Measurements from ENCODE around the gene ULK1.
"Not testable (repeated sequence)": the region's sequence is repeated elsewhere in the genome, so short reads cannot be mapped to it uniquely, and the experiment has no call there.

The ULK1 gene

DNA sequence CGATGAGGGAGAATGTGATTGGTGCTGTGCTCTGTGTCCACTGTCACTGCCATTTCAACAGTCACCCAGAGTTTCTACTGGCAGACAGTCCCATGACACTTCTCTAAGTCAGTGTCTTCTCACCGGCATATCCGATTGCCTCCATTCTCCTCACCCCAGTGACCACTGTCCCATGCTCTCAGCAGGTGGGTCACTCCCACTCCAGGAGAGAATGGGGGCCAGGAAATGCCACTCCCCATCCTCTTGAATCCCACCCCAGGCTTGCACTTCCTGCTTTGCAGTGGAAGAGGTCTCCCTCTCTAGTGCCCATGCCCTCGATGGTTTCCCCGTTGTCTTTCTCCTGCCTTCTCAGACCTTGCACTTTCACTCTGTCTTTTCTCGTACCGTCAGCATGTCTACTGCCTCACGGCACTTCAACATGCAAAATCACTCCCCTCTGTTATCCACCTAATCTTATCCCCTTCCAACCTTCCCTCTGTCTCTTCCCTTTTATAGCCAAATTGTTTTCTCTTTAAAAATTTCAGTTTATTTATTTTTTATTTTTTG lies 53.1 kb downstream of the ULK1 start:
- Histone ChIP-seq H2BK120ac (ENCODE audit: low read depth, low read length) (no peak overlapping the region), H3K23ac (ENCODE audit: low read length in 2 of 2) (no peak overlapping the region), H2BK15ac (ENCODE audit: low read depth, poor library complexity, severe bottlenecking) (no peak overlapping the region), H3K79me1 (replicated peaks; ENCODE audit: low read length, poor library complexity, severe bottlenecking) (peaks cover 17% of the 10 kb centered on the region), H3K4ac (ENCODE audit: low read depth in 1 of 2, low read length in 2 of 2) (no peak overlapping the region), H3K14ac (ENCODE audit: low read length in 2 of 2) (no peak overlapping the region), H3K27me3 (ENCODE audit: control insufficient read depth in 1 of 2, insufficient read depth in 1 of 2, low read length in 2 of 2) (no peaks in the 10 kb centered on the region), H2AK5ac (ENCODE audit: low read length, severe bottlenecking) (no peak overlapping the region), H4K8ac (ENCODE audit: low read length) (no peak overlapping the region), H3K9me3 (ENCODE audit: control insufficient read depth, low read length) (no peaks in the 10 kb centered on the region), H4K91ac (ENCODE audit: low read length) (no peak overlapping the region), H2BK5ac (ENCODE audit: low read depth, low read length, poor library complexity, severe bottlenecking) (no peak overlapping the region), H2BK12ac (ENCODE audit: low read length in 2 of 2) (no peak overlapping the region), H3K36me3 (ENCODE audit: control insufficient read depth in 1 of 2, insufficient read depth in 2 of 2, low read depth in 1 of 2, low read length in 2 of 2) (peaks cover 23 to 26% of the 10 kb centered on the region in 2 experiments), H2AFZ (ENCODE audit: low read depth, low read length) (no peak overlapping the region), H3K4me1 (ENCODE audit: control insufficient read depth, insufficient read depth, low read depth, low read length) (peaks cover 15% of the 10 kb centered on the region), H3K9ac (ENCODE audit: low read length) (no peak overlapping the region), H3K27ac (ENCODE audit: low read length, poor library complexity, severe bottlenecking) (no peak overlapping the region), H3K18ac (ENCODE audit: low read depth in 1 of 2, low read length in 2 of 2) (no peak overlapping the region), H3K4me3 (ENCODE audit: insufficient read depth in 1 of 2, low read depth in 1 of 2, low read length in 2 of 2) (no peak overlapping the region), H3K4me2 (ENCODE audit: low read length, poor library complexity, severe bottlenecking) (no peak overlapping the region)
- DNase-seq: no peak
- WGBS: 83% methylated on average over 8 of the region's 8 CpGs

DNA sequence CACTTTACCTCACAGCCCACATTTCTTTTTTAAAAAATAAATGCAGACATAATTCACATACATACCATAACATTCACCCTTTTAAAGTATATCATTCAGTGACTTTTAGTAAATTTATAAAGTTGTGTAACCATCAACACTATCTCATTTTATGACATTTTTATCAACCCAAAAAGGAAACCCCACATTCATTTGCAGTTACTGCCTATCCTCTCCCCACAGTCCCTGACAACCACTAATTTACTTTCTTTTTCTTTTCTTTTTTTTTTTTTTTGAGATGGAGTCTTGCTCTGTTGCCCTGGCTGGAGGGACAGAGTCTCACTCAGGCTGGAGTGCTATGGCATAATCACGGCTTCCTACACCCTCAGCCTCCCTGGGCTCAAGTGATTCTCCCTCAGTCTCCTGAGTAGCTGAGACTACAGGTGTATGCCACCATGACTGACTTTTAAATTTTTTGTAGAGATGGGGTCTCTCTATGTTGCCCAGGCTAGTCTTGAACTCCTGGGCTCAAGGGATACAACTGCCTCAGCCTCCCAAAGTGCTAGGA lies 53.8 kb downstream of the ULK1 start:
- Histone ChIP-seq H3K4me2 (ENCODE audit: low read length, poor library complexity, severe bottlenecking) (no peak overlapping the region), H3K18ac (ENCODE audit: low read depth in 1 of 2, low read length in 2 of 2) (no peak overlapping the region), H2BK12ac (ENCODE audit: low read length in 2 of 2) (no peak overlapping the region), H2AK5ac (ENCODE audit: low read length, severe bottlenecking) (no peak overlapping the region), H3K23ac (ENCODE audit: low read length in 2 of 2) (no peak overlapping the region), H3K4me3 (ENCODE audit: insufficient read depth in 1 of 2, low read depth in 1 of 2, low read length in 2 of 2) (no peak overlapping the region), H3K36me3 (ENCODE audit: control insufficient read depth in 1 of 2, insufficient read depth in 2 of 2, low read depth in 1 of 2, low read length in 2 of 2) (peaks cover 17 to 19% of the 10 kb centered on the region in 2 experiments), H3K4ac (ENCODE audit: low read depth in 1 of 2, low read length in 2 of 2) (no peak overlapping the region), H2BK5ac (ENCODE audit: low read depth, low read length, poor library complexity, severe bottlenecking) (no peak overlapping the region), H3K79me1 (replicated peaks; ENCODE audit: low read length, poor library complexity, severe bottlenecking) (peaks cover 11% of the 10 kb centered on the region), H3K9me3 (ENCODE audit: control insufficient read depth, low read length) (no peaks in the 10 kb centered on the region), H3K9ac (ENCODE audit: low read length) (peak overlapping the region; percentile 8), H3K4me1 (ENCODE audit: control insufficient read depth, insufficient read depth, low read depth, low read length) (peaks cover 15% of the 10 kb centered on the region), H4K8ac (ENCODE audit: low read length) (no peak overlapping the region), H2AFZ (ENCODE audit: low read depth, low read length) (no peak overlapping the region), H3K27ac (ENCODE audit: low read length, poor library complexity, severe bottlenecking) (no peak overlapping the region), H3K27me3 (ENCODE audit: control insufficient read depth in 1 of 2, insufficient read depth in 1 of 2, low read length in 2 of 2) (no peaks in the 10 kb centered on the region), H3K14ac (ENCODE audit: low read length in 2 of 2) (no peak overlapping the region), H2BK15ac (ENCODE audit: low read depth, poor library complexity, severe bottlenecking) (no peak overlapping the region), H2BK120ac (ENCODE audit: low read depth, low read length) (no peak overlapping the region), H4K91ac (ENCODE audit: low read length) (no peak overlapping the region)
- WGBS: no CpG with 5 or more reads among the region's 1 CpG
- DNase-seq: no peak

DNA sequence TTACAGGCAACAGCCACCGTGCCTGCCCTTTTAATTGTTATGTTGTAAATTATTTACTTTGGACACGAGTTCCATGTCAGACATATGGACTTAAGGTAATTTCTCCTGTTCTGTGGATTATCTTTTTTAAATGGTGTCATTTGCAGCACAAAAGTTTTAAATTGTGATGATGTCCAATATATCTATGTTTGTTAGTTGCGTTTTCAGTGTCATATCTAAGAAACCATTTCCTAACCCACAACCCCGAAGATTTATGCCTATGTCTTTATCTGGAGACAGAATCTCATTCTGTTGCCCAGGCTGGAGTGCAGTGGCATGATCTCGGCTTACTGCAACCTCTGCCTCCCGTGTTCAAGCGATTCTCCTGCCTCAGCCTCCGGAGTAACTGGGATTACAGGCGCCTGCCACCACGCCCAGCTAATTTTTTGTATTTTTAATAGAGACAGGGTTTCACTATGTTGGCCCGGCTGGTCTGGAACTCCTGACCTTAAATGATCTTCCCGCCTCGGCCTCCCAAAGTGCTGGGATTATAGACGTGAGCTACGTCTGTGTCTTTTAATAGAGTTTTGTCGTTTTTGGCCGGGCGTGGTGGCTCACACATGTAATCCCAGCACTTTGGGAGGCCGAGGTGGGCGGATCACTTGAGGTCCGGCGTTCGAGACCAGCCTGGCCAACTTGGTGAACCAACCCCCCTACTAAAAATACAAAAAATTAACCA lies 54.5 kb downstream of the ULK1 start:
- not testable (repeated sequence) for H2BK120ac ChIP-seq (ENCODE audit: low read depth, low read length); H3K14ac ChIP-seq (ENCODE audit: low read length in 2 of 2); H3K23ac ChIP-seq (ENCODE audit: low read length in 2 of 2); DNase-seq; H2BK5ac ChIP-seq (ENCODE audit: low read depth, low read length, poor library complexity, severe bottlenecking); H4K91ac ChIP-seq (ENCODE audit: low read length); H2BK12ac ChIP-seq (ENCODE audit: low read length in 2 of 2); H2AK5ac ChIP-seq (ENCODE audit: low read length, severe bottlenecking); H3K27me3 ChIP-seq (ENCODE audit: control insufficient read depth in 1 of 2, insufficient read depth in 1 of 2, low read length in 2 of 2); H3K9me3 ChIP-seq (ENCODE audit: control insufficient read depth, low read length); H3K79me1 ChIP-seq (replicated peaks; ENCODE audit: low read length, poor library complexity, severe bottlenecking)
- Histone ChIP-seq H3K18ac (ENCODE audit: low read depth in 1 of 2, low read length in 2 of 2) (peak overlapping the region; percentile 40 to 93), H3K36me3 (ENCODE audit: control insufficient read depth in 1 of 2, insufficient read depth in 2 of 2, low read depth in 1 of 2, low read length in 2 of 2) (peaks cover 11 to 14% of the 10 kb centered on the region in 2 experiments), H3K4me2 (ENCODE audit: low read length, poor library complexity, severe bottlenecking) (peak overlapping the region; percentile 59), H3K4ac (ENCODE audit: low read depth in 1 of 2, low read length in 2 of 2) (peak overlapping the region in 1 of 2 experiments; percentile 54), H3K4me3 (ENCODE audit: insufficient read depth in 1 of 2, low read depth in 1 of 2, low read length in 2 of 2) (peak overlapping the region; percentile 80 to 97), H2BK15ac (ENCODE audit: low read depth, poor library complexity, severe bottlenecking) (peak overlapping the region; percentile 44), H4K8ac (ENCODE audit: low read length) (peak overlapping the region; percentile 47), H2AFZ (ENCODE audit: low read depth, low read length) (peak overlapping the region; percentile 99), H3K4me1 (ENCODE audit: control insufficient read depth, insufficient read depth, low read depth, low read length) (peaks cover 15% of the 10 kb centered on the region), H3K9ac (ENCODE audit: low read length) (peak overlapping the region; percentile 85), H3K27ac (ENCODE audit: low read length, poor library complexity, severe bottlenecking) (peak overlapping the region; percentile 39)
- 85% methylated on average over 23 of the region's 23 CpGs for WGBS

DNA sequence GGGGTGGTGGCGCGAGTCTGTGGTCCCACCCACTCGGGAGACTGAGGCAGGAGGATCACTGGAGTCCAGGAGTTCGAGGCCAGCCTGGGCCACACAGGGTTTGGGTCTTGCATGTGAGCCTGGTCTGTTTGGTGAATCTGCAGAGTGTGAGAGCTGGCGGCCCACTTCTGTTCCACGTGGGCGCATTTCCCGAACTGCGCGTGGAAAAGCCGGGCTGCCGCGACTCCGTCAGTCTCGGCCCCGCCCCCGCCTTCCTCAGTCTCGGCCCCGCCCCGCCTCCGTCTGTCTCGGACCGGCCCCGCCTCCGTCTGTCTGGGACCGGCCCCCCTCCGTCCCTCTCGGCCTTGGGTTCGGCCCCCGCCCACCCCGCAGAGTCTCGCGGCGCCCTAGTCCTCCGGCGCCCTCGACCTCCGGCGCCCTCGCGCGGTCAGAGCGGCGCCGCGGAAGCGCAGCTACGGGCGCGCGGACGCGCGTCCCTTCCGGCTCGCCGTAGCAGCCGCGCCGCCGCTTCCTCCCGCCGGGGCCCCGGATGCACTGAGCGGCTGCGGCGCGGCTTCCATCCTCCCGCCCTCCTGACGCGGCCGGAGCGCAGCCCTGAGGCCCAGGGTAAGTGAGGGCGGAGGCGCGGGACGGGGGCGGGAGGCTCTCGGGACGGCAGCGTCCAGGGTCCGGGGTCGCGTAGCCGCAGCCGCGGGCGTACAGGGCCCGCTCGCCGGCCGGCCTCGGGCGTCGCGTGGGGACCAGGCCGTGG lies 55.2 kb downstream of the ULK1 start, which contains the start of gene EP400:
EP400 (plus strand) TSS at position 512 of the 751 bp plus-strand sequence. CDS start 10,678 bp downstream, outside the sequence.
- H3K79me1 ChIP-seq (replicated peaks; ENCODE audit: low read length, poor library complexity, severe bottlenecking): peaks cover 6% of the 10 kb centered on the region
- peaks cover 6 to 7% of the 10 kb centered on the region in 2 experiments for H3K36me3 ChIP-seq (ENCODE audit: control insufficient read depth in 1 of 2, insufficient read depth in 2 of 2, low read depth in 1 of 2, low read length in 2 of 2)
- no peak within 1 kb of the TSS for H2AK5ac ChIP-seq (ENCODE audit: low read length, severe bottlenecking)
- no peaks in the 10 kb centered on the region for H3K27me3 ChIP-seq (ENCODE audit: control insufficient read depth in 1 of 2, insufficient read depth in 1 of 2, low read length in 2 of 2)
- H2AFZ ChIP-seq (ENCODE audit: low read depth, low read length): peak within 1 kb of the TSS; percentile 99
- H2BK12ac ChIP-seq (ENCODE audit: low read length in 2 of 2): peak within 1 kb of the TSS in 1 of 2 experiments; percentile 94
- no peaks in the 10 kb centered on the region for H3K9me3 ChIP-seq (ENCODE audit: control insufficient read depth, low read length)
- peak within 1 kb of the TSS; percentile 82 for H2BK5ac ChIP-seq (ENCODE audit: low read depth, low read length, poor library complexity, severe bottlenecking)
- peak within 1 kb of the TSS; percentile 85 for H3K4me2 ChIP-seq (ENCODE audit: low read length, poor library complexity, severe bottlenecking)
- H4K91ac ChIP-seq (ENCODE audit: low read length): peak within 1 kb of the TSS; percentile 85
- H3K18ac ChIP-seq (ENCODE audit: low read depth in 1 of 2, low read length in 2 of 2): peak within 1 kb of the TSS; percentile 79 to 96
- peak within 1 kb of the TSS in 1 of 2 experiments; percentile 96 for H3K23ac ChIP-seq (ENCODE audit: low read length in 2 of 2)
- peak within 1 kb of the TSS; percentile 61 to 87 for H3K4ac ChIP-seq (ENCODE audit: low read depth in 1 of 2, low read length in 2 of 2)
- peak within 1 kb of the TSS; percentile 88 to 97 for H3K4me3 ChIP-seq (ENCODE audit: insufficient read depth in 1 of 2, low read depth in 1 of 2, low read length in 2 of 2)
- H2BK120ac ChIP-seq (ENCODE audit: low read depth, low read length): peak within 1 kb of the TSS; percentile 75
- H4K8ac ChIP-seq (ENCODE audit: low read length): peak within 1 kb of the TSS; percentile 66
- H3K27ac ChIP-seq (ENCODE audit: low read length, poor library complexity, severe bottlenecking): peak within 1 kb of the TSS; percentile 39
- H3K14ac ChIP-seq (ENCODE audit: low read length in 2 of 2): peak within 1 kb of the TSS in 1 of 2 experiments; percentile 93
- DNase-seq: peak; percentile 92
- H2BK15ac ChIP-seq (ENCODE audit: low read depth, poor library complexity, severe bottlenecking): peak within 1 kb of the TSS; percentile 44
- WGBS: 3% methylated on average over 50 of the region's 97 CpGs
- peaks cover 15% of the 10 kb centered on the region for H3K4me1 ChIP-seq (ENCODE audit: control insufficient read depth, insufficient read depth, low read depth, low read length)
- H3K9ac ChIP-seq (ENCODE audit: low read length): peak within 1 kb of the TSS; percentile 90

Measured in mesenchymal stem cell (in vitro differentiated cells and primary cell).